Measurements from ENCODE around the gene RBMS1.

RBMS1 gene

DNA sequence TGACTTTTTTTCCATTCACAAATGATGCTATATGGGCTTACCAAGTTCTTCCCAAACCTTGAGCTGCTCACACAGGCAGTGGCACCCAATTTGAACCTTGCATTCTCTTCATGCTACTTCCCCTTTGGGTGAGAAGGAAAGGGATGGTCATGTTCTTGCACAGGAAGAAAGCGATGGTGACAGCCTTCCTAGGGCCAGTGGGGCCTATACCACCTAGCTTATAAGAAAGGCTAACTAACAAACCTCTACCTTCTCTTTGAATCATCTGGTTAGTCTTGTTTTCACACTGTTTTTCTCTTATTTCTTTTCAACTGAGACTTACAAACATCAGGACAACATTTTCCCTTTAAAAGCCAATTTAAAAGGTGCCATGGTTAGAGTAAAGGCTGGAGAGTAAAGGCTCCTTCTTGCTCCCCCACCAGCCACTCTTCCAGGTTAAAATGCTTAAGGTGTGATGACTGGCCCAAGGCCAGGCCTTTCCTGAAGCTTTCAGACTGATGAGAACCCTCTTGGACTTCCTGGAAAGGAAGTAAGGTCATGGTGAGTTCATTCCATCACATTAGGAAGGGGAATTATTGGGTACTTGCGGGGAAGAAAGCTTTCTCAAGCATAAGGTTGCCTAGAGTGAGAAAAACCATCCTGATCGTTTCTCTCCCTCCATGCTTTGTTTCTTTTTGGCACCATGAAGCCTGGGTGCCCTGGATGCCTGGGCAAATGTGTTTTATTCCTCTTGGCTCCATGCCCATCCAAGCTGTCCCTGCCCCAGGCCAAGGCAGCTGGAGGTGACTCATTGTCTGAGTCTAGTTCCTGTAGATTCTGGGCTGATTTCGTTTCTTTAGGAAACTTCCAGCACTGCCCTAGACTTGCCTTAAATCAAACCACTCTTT, 252.1 kb downstream of the RBMS1 start:
- no peak for DNase-seq

DNA sequence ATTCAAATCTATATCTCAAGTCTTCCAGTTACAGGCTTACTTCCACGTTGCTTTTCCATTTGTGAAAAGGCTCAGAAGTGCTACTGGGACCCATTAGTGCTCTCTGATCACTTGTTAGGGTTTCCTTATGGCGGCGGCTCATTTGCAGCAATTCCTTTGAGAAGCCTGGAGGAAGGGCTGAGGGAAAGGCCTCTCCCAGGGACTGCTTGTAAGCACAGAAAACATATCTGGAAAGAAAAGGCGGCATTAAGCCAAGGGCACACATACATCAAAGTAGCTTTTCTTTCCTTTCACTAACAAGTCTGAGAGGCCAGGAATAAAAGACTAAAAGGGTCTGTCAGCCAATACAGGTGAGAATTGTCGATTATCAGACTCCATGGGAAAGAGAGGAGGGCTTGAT, 254.2 kb downstream of the RBMS1 start:
- DNase-seq = no peak

- no peak for DNase-seq
Observed at GRCh38 chr2:160238392-160238791, 255.2 kb downstream of the RBMS1 start.

DNA sequence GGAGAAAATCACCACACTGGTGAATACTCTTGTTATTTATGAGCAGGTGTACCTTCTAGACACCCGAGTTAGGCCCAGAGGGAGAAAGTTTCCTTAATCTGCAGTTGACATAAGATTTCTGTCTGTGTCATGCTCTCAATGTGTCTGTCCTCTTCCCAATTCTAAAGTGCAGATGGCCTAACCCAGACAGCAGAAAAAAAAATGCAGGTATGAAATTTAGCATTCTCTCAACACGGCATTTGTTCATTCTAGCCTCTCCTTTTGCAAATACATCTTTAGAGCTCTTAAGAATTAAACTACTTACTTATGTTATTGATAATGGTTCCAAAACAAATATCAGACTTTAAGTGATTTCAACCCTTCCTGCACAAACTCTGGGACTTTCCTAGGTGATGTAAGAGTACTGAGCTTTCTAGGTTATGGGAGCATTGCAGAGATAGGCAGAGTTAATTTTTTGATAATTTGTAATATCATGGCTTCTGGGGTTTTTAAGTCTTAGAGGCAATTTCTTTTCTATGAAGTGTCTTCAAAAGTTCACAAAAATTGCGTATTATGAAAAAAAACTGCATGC, 260.6 kb downstream of the RBMS1 start:
- DNase-seq = no peak

- DNase-seq = no peak
Observed at GRCh38 chr2:160229591-160229990, 264.0 kb downstream of the RBMS1 start.

DNA sequence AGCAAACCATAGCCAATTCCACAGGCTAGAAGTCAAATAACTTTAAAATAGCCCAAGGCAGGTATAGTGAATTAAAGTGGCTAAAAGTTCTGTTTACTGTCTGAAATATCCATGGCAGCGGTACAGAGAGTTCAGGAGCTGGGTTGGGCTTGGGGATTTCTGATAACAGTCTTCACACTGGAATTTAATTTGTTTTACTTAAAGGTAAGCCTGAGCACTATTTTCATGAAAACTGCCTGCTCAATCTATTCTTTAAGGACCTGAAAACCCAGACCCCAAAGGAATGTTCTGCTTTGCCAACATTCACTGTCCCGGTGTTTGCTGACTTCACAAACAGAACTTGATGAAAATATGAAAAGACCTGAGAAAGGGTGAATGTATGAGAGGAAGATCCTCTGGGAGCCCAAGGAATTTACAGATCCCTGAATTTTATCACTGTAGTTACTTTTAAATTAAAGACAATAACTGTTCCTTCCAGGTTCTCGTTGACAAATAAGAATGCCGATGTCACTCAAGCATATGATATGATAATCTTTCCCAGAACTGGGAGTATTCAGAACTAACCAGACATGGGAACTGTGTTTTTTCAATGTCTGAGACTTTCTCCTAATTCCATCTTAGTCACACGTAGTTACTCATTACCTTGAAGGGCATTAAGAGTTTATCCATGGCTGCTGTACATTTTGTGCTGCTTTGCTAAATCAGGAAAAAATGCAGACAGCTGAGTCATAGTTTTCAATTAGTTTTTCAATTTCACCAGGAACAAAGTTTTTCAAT, 265.3 kb downstream of the RBMS1 start:
- no peak for DNase-seq

DNA sequence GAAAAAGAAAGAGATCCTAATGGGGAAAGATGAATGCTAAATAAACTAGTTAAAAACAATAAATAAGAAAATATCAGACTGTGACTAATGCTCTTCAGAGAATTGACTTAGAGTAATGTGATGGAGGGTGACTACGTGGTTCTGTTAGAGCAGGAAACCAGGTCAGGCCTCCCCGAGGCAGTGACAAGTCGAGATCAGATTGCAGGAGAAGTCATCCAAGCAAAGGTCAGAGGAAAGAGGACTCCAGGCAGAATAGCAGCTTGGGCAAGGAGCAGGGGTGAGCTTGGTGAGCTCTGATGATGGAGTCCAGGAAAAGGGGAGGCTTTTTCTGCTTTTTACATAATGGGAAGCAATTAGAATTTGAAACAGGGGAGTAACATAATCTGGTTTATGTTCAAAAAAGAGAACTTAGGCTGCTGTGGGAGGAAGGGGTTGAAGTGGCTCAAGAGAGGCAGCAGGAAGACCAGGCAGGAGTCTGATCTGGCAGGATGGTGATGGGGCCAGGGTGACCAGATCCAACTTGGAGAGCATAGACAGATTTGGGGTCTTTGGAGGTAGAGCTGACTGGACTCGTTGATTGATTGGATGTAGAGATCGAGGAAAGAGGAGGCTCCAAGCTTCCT, 266.2 kb downstream of the RBMS1 start:
- DNase-seq = no peak

GRCh38 chr2:160226367-160226766, 267.2 kb downstream of the RBMS1 start:
- DNase-seq = no peak

DNA sequence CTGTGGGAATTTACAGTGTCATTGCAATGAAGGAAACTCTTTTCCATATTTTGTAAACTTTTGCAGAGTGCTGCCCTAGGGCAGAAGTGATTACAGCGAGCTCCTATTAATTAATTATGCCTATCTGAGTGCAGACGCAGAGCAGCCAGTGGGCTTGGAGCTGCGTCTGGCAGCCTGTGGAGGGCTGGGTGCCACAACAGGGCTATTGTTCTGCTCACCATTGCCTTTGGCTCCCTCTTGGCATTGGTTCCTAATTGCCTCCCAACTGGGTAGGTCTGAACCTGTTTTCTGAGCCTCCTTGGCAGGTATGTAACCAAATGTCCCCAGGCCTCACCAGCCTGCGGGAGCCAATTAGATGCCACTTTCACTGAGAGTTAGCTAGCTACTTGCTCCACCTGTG, 267.9 kb downstream of the RBMS1 start:
- no peak for DNase-seq

- no peak for DNase-seq
Observed at GRCh38 chr2:160224507-160224906, 269.1 kb downstream of the RBMS1 start.

- no peak for DNase-seq
Observed at GRCh38 chr2:160224060-160224459, 269.5 kb downstream of the RBMS1 start.

DNA sequence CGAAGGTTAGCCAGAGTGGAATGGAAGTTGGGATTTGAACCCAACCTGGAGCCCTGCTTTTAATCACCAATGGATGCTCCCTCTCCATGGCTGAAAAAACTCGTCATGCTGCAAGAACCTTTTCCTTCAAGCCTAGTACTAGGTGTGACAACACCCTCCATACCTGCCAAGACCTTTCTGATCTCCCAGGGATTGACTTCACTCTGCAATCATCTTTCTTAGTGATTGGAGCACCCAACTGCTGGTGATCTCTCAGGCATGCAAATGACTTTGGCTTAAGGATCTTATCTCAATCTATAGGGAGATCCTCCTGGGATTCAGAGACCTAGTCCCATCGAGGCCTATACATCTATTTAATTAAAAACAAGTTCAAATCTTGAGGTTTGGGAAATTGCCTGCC, 270.0 kb downstream of the RBMS1 start:
- DNase-seq = no peak

GRCh38 chr2:160222546-160223283, 270.9 kb downstream of the RBMS1 start:
- no peak for DNase-seq

Data from activated CD4-positive, CD25-positive, alpha-beta regulatory T cell treated with anti-CD3 and anti-CD28 coated beads, Interleukin-2, amount 50 U/mL, for 72 hours (primary cell).